ENCODE data around the gene RAB3GAP1.
"Not testable (repeated sequence)": the region's sequence is repeated elsewhere in the genome, so short reads cannot be mapped to it uniquely, and the experiment has no call there.

The RAB3GAP1 gene

GRCh38 chr2:135099802-135100483 is 47.9 kb downstream of the RAB3GAP1 start:
- Histone ChIP-seq H3K9me2 (replicated peaks; ENCODE audit: insufficient read depth, low read length) (no peaks in the 10 kb centered on the region), H3K4me2 (ENCODE audit: low read depth, low read length) (peak overlapping the region; percentile 25), H2AFZ (ENCODE audit: low read length) (no peak overlapping the region), H3F3A (ENCODE audit: insufficient read depth, low read length) (no peaks in the 10 kb centered on the region), H3K79me2 (ENCODE audit: low read length) (no peaks in the 10 kb centered on the region), H3K4me1 (ENCODE audit: low read length) (peaks cover 5% of the 10 kb centered on the region), H3K36me3 (replicated peaks; ENCODE audit: insufficient read depth, low read length) (no peaks in the 10 kb centered on the region), H3K9ac (ENCODE audit: low read length) (no peak overlapping the region), H3K27ac (ENCODE audit: low read length) (no peak overlapping the region), H4K20me1 (ENCODE audit: insufficient read depth, low read length) (no peaks in the 10 kb centered on the region), H3K27me3 (replicated peaks; ENCODE audit: insufficient read depth, low read length) (no peaks in the 10 kb centered on the region), H3K9me3 (replicated peaks; ENCODE audit: insufficient read depth, low read length) (no peaks in the 10 kb centered on the region), H3K4me3 (ENCODE audit: low read length) (no peak overlapping the region)
- no peak for DNase-seq
- TF ChIP-seq CTCF (IDR thresholded peaks at IDR 0.05; ENCODE audit: low read length) (no peak), EZH2 (optimal IDR thresholded peaks at IDR 0.05; ENCODE audit: low read depth, low read length) (no peak), EZH2phosphoT487 (IDR thresholded peaks at IDR 0.05; ENCODE audit: low read length) (no peak)

GRCh38 chr2:135103843-135104242 is 51.8 kb downstream of the RAB3GAP1 start:
- Histone ChIP-seq H3F3A (ENCODE audit: insufficient read depth, low read length) (no peaks in the 10 kb centered on the region), H3K9ac (ENCODE audit: low read length) (no peak overlapping the region), H3K9me2 (replicated peaks; ENCODE audit: insufficient read depth, low read length) (no peaks in the 10 kb centered on the region), H3K27ac (ENCODE audit: low read length) (no peak overlapping the region), H3K36me3 (replicated peaks; ENCODE audit: insufficient read depth, low read length) (no peaks in the 10 kb centered on the region), H3K27me3 (replicated peaks; ENCODE audit: insufficient read depth, low read length) (no peaks in the 10 kb centered on the region), H3K9me3 (replicated peaks; ENCODE audit: insufficient read depth, low read length) (no peaks in the 10 kb centered on the region), H3K4me3 (ENCODE audit: low read length) (no peak overlapping the region), H4K20me1 (ENCODE audit: insufficient read depth, low read length) (no peaks in the 10 kb centered on the region), H3K79me2 (ENCODE audit: low read length) (no peaks in the 10 kb centered on the region), H3K4me2 (ENCODE audit: low read depth, low read length) (no peak overlapping the region), H2AFZ (ENCODE audit: low read length) (no peak overlapping the region), H3K4me1 (ENCODE audit: low read length) (0 out of 2 replicates have a peak, but pooled peaks cover 5% of the 10 kb centered on the region)
- no peak for TF ChIP-seq EZH2 (optimal IDR thresholded peaks at IDR 0.05; ENCODE audit: low read depth, low read length)
- TF ChIP-seq EZH2phosphoT487 (IDR thresholded peaks at IDR 0.05; ENCODE audit: low read length), result no peak
- no peak for TF ChIP-seq CTCF (IDR thresholded peaks at IDR 0.05; ENCODE audit: low read length)
- peak; percentile 23 for DNase-seq

GRCh38 chr2:135105513-135106316 is 53.6 kb downstream of the RAB3GAP1 start:
- H3K36me3 ChIP-seq (replicated peaks; ENCODE audit: insufficient read depth, low read length); H3K79me2 ChIP-seq (ENCODE audit: low read length); H3K9me3 ChIP-seq (replicated peaks; ENCODE audit: insufficient read depth, low read length): not testable (repeated sequence)

GRCh38 chr2:135113322-135113721 is 61.2 kb downstream of the RAB3GAP1 start:
- no peaks in the 10 kb centered on the region for H3K4me1 ChIP-seq (ENCODE audit: low read length)
- H2AFZ ChIP-seq (ENCODE audit: low read length), result no peak overlapping the region
- no peak overlapping the region for H3K9ac ChIP-seq (ENCODE audit: low read length)
- H3K4me2 ChIP-seq (ENCODE audit: low read depth, low read length), result no peak overlapping the region
- no peaks in the 10 kb centered on the region for H3K36me3 ChIP-seq (replicated peaks; ENCODE audit: insufficient read depth, low read length)
- TF ChIP-seq EZH2 (optimal IDR thresholded peaks at IDR 0.05; ENCODE audit: low read depth, low read length) (no peak), EZH2phosphoT487 (IDR thresholded peaks at IDR 0.05; ENCODE audit: low read length) (no peak), CTCF (IDR thresholded peaks at IDR 0.05; ENCODE audit: low read length) (no peak)
- no peaks in the 10 kb centered on the region; the same call in 1 of the 2 replicates for H3K79me2 ChIP-seq (ENCODE audit: low read length)
- no peaks in the 10 kb centered on the region for H3K9me3 ChIP-seq (replicated peaks; ENCODE audit: insufficient read depth, low read length)
- H3K4me3 ChIP-seq (ENCODE audit: low read length), result no peak overlapping the region
- H3F3A ChIP-seq (ENCODE audit: insufficient read depth, low read length), result no peaks in the 10 kb centered on the region
- H3K27ac ChIP-seq (ENCODE audit: low read length), result no peak overlapping the region
- H4K20me1 ChIP-seq (ENCODE audit: insufficient read depth, low read length), result no peaks in the 10 kb centered on the region
- DNase-seq, result no peak
- H3K9me2 ChIP-seq (replicated peaks; ENCODE audit: insufficient read depth, low read length), result no peaks in the 10 kb centered on the region
- no peaks in the 10 kb centered on the region for H3K27me3 ChIP-seq (replicated peaks; ENCODE audit: insufficient read depth, low read length)

More at GRCh38 chr2:135105513-135106316, 53.6 kb downstream of the RAB3GAP1 start:
- H3K4me1 ChIP-seq (ENCODE audit: low read length); H2AFZ ChIP-seq (ENCODE audit: low read length); H3K4me3 ChIP-seq (ENCODE audit: low read length); H3K9ac ChIP-seq (ENCODE audit: low read length); H3K9me2 ChIP-seq (replicated peaks; ENCODE audit: insufficient read depth, low read length); H3K27me3 ChIP-seq (replicated peaks; ENCODE audit: insufficient read depth, low read length); H4K20me1 ChIP-seq (ENCODE audit: insufficient read depth, low read length); DNase-seq; H3F3A ChIP-seq (ENCODE audit: insufficient read depth, low read length); H3K27ac ChIP-seq (ENCODE audit: low read length); H3K4me2 ChIP-seq (ENCODE audit: low read depth, low read length): not testable (repeated sequence)
